ENCODE results near the gene PPP4R3B. TPM values are rescaled to one million over a fixed set of nuclear protein-coding genes. Genes with fewer than 3 reads are reported as not detected.

PPP4R3B gene
- total and polyA plus RNA-seq, 2 of the 8 experiments (the other 6 are each of a cell fraction or from before 2014, with no cell fraction given), result 8.5 to 39.1 TPM

- no peak for TF ChIP-seq MAX (IDR thresholded peaks at IDR 0.05)
- TF ChIP-seq SAP30 (IDR thresholded peaks at IDR 0.05; ENCODE audit: insufficient read depth, insufficient replicate concordance, low read length), result no peak
- TF ChIP-seq SIRT6 (IDR thresholded peaks at IDR 0.05; ENCODE audit: low read length), result no peak
- TF ChIP-seq CHD2 (IDR thresholded peaks at IDR 0.05; ENCODE audit: low read length), result no peak
- no peak for TF ChIP-seq KDM4A (IDR thresholded peaks at IDR 0.05; ENCODE audit: low read depth, low read length, severe bottlenecking)
These were observed 6.3 kb downstream of the PPP4R3B start (continued) for GRCh38 chr2:55610954-55611743.
